KBM-7 (cell line): Measurements from ENCODE around the gene DNAJB6.
A peak's percentile ranks its signal among the peaks of the same experiment; 100 is the strongest.

ENCODE experiments used
- DNase-seq: peaks from one replicate; pipeline ENCODE4 v3.0.0-alpha.2; 2015
- in situ Hi-C: fragments of 300-500 bp; cut with MboI; formaldehyde crosslinking; loops from 2 replicates; pipeline ENCODE4 v1.14.3; 2020; ENCODE audit warnings: low sequenced_read_pairs, low pct_unique_long_range_greater_than_20kb, mixed read lengths

The DNAJB6 gene

GRCh38 chr7:157359581-157359980 is 22.8 kb downstream of the DNAJB6 start:
- no peak for DNase-seq
- in situ Hi-C loops: no loop called here

DNA sequence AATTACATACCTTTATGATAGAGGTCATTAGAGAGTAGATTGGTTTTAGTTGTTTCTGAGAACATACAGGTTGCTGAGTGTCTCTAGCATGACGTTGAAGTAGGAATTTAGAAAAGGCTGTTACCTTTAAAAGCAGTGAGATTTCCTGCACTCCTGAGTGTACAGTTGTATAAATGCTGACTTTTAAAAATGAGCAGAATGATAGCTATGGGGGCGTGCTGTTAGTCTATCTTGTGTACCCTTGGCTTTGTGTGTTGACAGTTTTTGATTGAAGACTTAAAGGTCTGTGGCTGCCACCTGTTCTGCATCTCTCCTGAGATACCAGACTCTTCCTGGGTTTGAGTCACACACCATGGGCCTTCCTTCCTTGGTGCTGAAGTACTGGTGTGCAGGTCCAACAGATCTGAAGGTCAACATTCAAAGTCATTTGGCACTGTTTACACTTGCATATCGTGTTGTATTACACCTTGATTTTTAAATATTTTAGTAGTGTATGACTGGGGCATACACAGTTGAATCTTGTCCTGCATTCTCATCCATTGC is 23.8 kb downstream of the DNAJB6 start:
- in situ Hi-C loops: no loop called here

DNA sequence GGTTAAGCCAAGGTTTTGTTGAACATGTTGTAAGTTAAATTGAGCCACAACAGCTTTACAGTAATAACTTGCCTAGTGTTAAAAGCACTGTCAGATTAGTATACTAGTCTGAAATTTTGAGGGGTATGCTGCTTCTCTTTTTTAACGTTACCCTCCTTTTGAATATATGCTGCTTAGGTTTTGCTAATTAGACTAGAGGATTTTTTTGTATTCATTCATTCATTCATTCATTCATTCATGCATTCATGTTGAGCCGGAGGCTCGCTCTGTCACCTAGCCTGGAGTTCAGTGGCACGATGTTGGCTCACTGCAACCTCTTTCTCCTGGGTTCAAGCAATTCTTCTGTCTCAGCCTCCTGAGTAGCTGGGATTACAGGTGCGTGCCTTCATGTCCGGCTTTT is 24.7 kb downstream of the DNAJB6 start:
- in situ Hi-C loops: no loop called here
- DNase-seq: no peak

More for the DNA sequence above, 23.8 kb downstream of the DNAJB6 start:
- DNase-seq: no peak

GRCh38 chr7:157362729-157363128 is 25.9 kb downstream of the DNAJB6 start:
- DNase-seq: no peak
- in situ Hi-C loops: no loop called here

DNA sequence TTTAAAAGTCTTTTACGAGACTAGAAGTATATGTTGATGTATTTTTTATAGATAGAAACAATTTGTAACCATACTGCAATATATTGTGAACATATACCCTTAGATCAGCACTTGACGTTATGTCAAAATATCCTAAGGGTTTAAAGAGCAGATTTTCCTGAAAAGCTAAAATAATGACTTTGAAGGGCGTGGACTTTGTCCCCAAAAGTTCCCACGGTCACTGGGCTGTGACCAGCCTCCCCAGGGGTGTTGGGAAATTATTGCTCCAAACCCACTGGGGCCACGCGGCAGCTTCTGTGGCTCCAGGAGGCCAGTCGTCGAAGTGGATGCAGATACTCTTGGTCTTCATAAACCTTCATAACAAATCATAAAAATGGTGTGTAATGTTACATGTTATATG is 29.9 kb downstream of the DNAJB6 start:
- no peak for DNase-seq
- in situ Hi-C loops: no loop called here

- in situ Hi-C loops: no loop called here
- no peak for DNase-seq
These were observed 32.2 kb downstream of the DNAJB6 start for GRCh38 chr7:157368955-157369354.

DNA sequence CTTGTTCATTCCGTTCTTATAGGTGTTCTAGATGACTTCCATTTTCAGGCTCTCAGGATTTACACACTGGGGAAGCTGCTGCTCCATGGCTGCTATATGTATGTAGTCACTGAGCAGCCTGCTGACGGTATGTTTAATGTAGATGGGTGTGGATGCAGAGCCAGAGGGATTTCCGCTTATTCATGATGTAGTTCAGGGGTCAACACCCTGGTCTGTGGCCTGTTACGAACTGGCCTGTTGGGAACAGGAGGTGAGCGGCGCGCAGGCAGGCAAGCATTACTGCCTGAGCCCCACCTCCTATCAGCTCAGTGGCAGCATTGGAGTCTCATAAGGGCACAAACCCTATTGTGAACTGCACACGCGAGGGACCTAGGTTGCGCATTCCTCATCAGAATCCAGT is 33.9 kb downstream of the DNAJB6 start:
- in situ Hi-C loops: no loop called here
- DNase-seq: no peak

GRCh38 chr7:157371296-157371695 is 34.5 kb downstream of the DNAJB6 start:
- in situ Hi-C loops: no loop called here

DNA sequence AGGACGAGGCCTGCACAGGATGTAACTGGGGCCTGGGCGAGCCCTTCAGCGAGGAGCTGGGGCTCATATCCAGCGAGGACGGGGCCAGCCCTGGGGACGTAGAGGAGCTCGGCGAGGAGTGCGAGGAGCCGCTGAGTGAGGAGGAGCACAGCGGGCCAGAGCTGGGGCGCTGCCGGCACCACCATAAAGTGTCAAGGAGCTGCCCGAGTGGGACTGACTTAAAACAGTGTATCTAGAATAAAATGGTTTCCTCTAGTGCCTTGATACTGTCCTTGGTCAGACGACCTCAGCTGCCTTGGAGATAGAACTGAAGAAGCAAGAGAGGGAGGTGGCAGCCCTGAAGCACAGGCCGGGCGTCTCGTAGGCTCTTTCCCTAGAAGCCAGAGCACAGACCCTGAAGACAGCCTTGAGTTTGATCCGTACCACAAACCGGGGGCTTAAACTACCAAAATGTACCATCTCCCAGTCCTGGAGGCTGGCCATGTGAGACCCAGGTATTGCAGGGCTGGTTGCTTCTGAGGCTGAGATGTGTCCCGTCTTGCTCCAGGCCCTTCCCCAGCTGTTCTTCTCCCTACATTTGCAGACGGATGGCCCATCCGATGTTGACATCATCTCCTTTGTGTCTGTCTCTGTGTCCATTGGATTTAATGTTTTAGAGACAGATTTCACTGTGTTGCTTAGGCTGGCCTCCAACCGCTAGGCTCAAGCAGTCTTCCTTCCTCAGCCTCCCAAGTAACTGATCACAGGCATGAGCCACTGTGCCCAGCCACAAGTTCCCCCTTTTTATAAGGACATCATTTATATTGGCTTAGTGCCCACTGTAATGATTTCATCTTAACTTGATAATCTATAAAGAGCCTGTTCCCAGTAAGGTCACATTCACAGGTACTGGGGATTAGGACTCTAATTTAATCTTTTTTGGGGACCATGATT is 35.8 kb downstream of the DNAJB6 start:
- in situ Hi-C loops: no loop called here
- peak; percentile 28 for DNase-seq

More at GRCh38 chr7:157371296-157371695, 34.5 kb downstream of the DNAJB6 start:
- DNase-seq: no peak

GRCh38 chr7:157373493-157373892 is 36.7 kb downstream of the DNAJB6 start:
- no peak for DNase-seq
- in situ Hi-C loops: no loop called here

DNA sequence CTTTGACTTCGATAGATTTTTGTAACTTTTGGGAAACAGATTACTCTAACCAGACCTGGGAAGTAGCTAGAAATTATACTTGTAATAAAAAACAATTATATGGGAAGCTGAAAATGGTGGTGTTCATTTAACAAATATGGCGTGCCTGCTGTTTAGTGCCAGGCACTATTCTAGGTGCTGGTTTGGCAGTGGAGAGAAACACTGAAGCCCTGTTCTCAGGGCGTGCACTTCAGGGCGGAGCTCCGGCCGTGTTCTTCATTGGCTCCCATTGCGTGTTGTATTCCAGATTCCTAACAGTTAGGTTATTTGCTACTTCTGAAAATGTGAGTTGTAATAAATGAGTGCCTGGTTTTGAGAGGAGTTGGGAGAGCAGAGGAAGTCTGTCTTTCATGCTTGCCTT is 38.6 kb downstream of the DNAJB6 start:
- in situ Hi-C loops: no loop called here

DNA sequence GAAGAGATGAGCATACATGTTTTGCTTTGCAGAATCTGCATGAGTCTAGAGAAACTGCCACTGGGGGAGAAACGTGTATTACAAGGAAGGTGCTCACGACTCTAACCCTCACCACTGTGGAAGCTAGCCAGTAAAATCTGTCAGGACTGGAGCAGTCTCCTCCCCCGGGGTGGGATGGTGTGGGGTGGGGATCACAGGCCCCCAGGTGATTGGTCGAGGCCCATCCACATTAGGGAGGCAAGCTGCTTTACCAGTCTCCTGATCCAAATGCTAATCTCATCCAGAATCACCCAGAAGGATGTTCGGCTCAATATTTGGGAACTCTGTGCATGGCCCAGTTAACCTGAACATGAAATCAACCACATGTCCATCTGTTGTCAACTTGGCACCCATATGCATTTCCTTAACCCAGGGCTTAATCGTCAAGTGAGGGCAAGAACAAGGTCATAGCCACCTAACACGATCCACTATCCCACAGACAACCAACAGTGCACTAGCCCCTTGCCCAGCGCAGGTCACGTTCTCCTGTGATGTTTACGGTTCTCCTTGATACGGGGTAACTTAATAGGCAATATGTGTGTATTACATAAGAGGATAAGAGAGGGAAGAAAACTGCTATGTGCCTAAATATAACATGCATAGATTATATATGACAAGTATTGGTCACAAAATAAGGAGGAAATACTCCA is 40.8 kb downstream of the DNAJB6 start:
- in situ Hi-C loops: no loop called here
- no peak for DNase-seq

More for the DNA sequence above, 38.6 kb downstream of the DNAJB6 start:
- no peak for DNase-seq

DNA sequence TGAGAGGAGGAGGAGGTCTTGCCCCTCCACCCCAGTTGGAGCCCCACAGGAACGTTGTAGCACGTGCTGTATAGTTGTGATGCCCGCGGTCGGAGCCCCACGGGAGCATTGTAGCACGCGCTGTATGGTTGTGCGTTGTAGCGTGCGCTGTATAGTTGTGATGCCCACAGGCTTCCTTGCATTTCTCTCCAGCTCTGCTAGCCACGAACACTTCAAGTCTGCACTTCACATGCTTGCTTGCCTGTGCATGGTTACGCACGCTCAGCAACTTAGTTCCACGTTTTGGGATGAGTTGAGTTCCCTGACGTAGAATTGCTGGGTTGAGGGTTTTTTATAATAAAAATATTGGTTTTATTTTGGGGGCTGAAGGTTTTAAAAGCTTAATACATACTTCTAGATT is 41.6 kb downstream of the DNAJB6 start:
- no peak for DNase-seq
- in situ Hi-C loops: no loop called here

- in situ Hi-C loops: no loop called here
- DNase-seq: no peak
These were observed 42.7 kb downstream of the DNAJB6 start for GRCh38 chr7:157379493-157379892.

DNA sequence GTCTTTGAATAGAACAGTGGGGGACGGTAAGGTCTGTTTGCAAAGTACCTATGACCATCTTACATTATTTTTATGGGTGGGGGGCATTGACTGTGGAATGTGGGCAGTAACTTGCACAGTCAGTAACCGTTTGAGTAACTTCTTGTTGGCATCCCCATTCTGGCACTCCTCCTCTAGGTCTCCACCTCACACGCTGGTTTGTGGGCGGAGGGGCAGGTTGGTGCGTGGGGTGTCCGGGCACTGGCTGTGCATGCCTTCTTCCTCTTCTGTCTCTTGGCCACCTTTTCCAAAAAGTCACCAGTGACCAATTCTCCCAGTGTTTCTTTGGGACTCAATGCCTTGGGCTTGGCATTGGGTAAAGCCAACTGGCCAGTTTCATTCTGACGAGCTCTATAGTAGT is 43.6 kb downstream of the DNAJB6 start:
- in situ Hi-C loops: no loop called here
- no peak for DNase-seq

DNA sequence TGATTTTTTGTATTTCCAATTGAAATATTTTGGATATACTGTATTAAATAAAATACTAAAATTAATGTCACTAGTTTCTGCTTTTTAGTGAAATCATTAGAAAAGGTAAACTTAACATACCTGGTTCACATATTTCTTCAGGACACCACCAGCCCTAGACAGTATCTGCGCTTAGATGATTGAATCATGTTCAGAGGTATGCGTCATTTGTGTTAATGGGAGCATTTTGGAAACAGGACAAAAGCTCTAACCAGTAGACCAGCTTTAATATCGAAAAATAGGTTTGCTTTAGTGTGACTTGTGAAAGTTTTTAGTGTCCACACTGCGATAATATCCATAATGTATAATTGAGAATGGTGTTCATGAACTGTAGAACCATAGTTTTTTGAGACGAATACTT is 47.1 kb downstream of the DNAJB6 start:
- no peak for DNase-seq
- in situ Hi-C loops: no loop called here

GRCh38 chr7:157384301-157384700 is 47.5 kb downstream of the DNAJB6 start:
- in situ Hi-C loops: no loop called here
- no peak for DNase-seq

GRCh38 chr7:157386979-157387800 is 50.4 kb downstream of the DNAJB6 start:
- in situ Hi-C loops: no loop called here
- peak; percentile 92 for DNase-seq

DNA sequence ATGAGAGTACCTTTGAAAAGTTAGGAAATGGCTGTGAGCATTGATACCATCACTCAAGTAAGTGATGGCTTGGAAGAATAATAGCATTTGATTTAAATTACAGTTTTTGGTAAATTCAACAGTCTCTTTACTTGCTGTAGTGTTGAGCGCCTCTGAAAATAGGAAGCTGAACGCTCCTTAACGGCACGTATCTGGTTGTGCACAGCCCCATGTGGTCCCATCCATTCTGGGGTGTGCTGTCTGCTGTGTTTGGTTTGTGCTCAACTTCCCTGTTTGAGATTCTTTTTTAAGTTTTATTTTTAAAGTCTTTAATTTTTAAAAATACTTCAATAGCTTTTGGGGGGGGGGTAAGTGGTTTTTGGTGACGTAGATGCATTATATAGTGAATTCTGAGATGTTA is 51.5 kb downstream of the DNAJB6 start:
- no peak for DNase-seq
- in situ Hi-C loops: no loop called here
